ENCODE results near the gene UTP25. TPM values are rescaled to one million over a fixed set of nuclear protein-coding genes. Genes with fewer than 3 reads are reported as not detected.
A peak's percentile ranks its signal among the peaks of the same experiment; 100 is the strongest.
"Not testable (repeated sequence)": the region's sequence is repeated elsewhere in the genome, so short reads cannot be mapped to it uniquely, and the experiment has no call there.

Gene UTP25
- total RNA-seq, result 13.8 TPM

- DNase-seq (ENCODE audit: low spot score), result peak; percentile 95
These were observed at the start of gene UTP25 for GRCh38 chr1:209827384-209828262. Gene UTP25 (plus strand): TSS chr1:209827972. CDS start chr1:209828064, 92 bp downstream.

GRCh38 chr1:209778102-209778501, 49.7 kb upstream of the UTP25 start:
- no peak for DNase-seq (ENCODE audit: low spot score)

- DNase-seq (ENCODE audit: low spot score), result no peak
These were observed 47.5 kb upstream of the UTP25 start for GRCh38 chr1:209780268-209780667.

- DNase-seq (ENCODE audit: low spot score), result no peak
These were observed 44.4 kb upstream of the UTP25 start for GRCh38 chr1:209783386-209783785.

- DNase-seq (ENCODE audit: low spot score), result peak; percentile 99
These were observed 43.3 kb upstream of the UTP25 start, which contains the start of gene C1orf74 for GRCh38 chr1:209784265-209785169. Gene C1orf74 (minus strand): TSS chr1:209784559. CDS start chr1:209783634, 925 bp downstream.

GRCh38 chr1:209785592-209785991, 42.2 kb upstream of the UTP25 start:
- DNase-seq (ENCODE audit: low spot score), result no peak

GRCh38 chr1:209786146-209786545, 41.6 kb upstream of the UTP25 start:
- DNase-seq (ENCODE audit: low spot score), result no peak

- peak; percentile 72 for DNase-seq (ENCODE audit: low spot score)
These were observed 40.2 kb upstream of the UTP25 start for GRCh38 chr1:209787551-209787950.

- no peak for DNase-seq (ENCODE audit: low spot score)
These were observed 38.5 kb upstream of the UTP25 start for GRCh38 chr1:209789245-209789644.

GRCh38 chr1:209790286-209791193, 37.2 kb upstream of the UTP25 start:
- no peak for DNase-seq (ENCODE audit: low spot score)

- no peak for DNase-seq (ENCODE audit: low spot score)
These were observed 35.9 kb upstream of the UTP25 start for GRCh38 chr1:209791920-209792319.

- DNase-seq (ENCODE audit: low spot score), result not testable (repeated sequence)
These were observed 34.1 kb upstream of the UTP25 start for GRCh38 chr1:209793711-209794110.

- DNase-seq (ENCODE audit: low spot score), result no peak
These were observed 29.7 kb upstream of the UTP25 start for GRCh38 chr1:209797978-209798639.

- DNase-seq (ENCODE audit: low spot score), result no peak
These were observed 26.6 kb upstream of the UTP25 start for GRCh38 chr1:209800984-209801834.

- no peak for DNase-seq (ENCODE audit: low spot score)
These were observed 25.5 kb upstream of the UTP25 start for GRCh38 chr1:209802117-209802779.

GRCh38 chr1:209802780-209803152, 25.0 kb upstream of the UTP25 start:
- no peak for DNase-seq (ENCODE audit: low spot score)

- DNase-seq (ENCODE audit: low spot score), result no peak
These were observed 24.2 kb upstream of the UTP25 start for GRCh38 chr1:209803568-209803967.

- no peak for DNase-seq (ENCODE audit: low spot score)
These were observed 22.4 kb upstream of the UTP25 start for GRCh38 chr1:209805341-209805781.
